ENCODE data around the gene AFG3L2. TPM values are rescaled to one million over a fixed set of nuclear protein-coding genes. Genes with fewer than 3 reads are reported as not detected.

The AFG3L2 gene
- total RNA-seq, 2 donors from 2014 or later: 60.1 to 91.9 TPM

DNA sequence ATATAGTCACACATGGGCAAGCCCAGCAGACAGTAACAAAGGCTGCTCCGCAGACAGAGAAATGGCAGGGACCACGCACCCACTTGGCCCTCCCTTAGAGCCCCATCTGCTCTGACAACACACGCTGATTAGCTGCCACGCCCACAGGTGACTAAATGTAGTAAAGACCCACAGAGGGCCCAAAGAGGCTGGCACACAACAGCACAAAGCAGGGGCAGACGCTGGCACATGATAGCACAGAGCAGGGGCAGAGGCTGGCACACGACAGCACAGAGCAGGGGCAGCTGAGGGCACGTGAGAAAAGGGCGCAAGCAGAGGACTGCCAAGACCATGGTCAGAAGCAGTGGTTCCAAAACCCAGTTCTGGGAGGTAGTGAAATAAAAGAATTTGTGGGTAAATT lies 10.6 kb downstream of the AFG3L2 start:
- Histone ChIP-seq H3K4me1 (peaks cover 0 to 51% of the 10 kb centered on the region in 2 donors), H3K36me3 (peaks cover 63% of the 10 kb centered on the region), H3K27me3 (no peaks in the 10 kb centered on the region), H3K4me3 (no peak overlapping the region), H3K27ac (peak overlapping the region; percentile 39 to 65), H3K9me3 (no peaks in the 10 kb centered on the region)
- no peak for DNase-seq (ENCODE audit: low spot score)
- TF ChIP-seq, protein P1, sequence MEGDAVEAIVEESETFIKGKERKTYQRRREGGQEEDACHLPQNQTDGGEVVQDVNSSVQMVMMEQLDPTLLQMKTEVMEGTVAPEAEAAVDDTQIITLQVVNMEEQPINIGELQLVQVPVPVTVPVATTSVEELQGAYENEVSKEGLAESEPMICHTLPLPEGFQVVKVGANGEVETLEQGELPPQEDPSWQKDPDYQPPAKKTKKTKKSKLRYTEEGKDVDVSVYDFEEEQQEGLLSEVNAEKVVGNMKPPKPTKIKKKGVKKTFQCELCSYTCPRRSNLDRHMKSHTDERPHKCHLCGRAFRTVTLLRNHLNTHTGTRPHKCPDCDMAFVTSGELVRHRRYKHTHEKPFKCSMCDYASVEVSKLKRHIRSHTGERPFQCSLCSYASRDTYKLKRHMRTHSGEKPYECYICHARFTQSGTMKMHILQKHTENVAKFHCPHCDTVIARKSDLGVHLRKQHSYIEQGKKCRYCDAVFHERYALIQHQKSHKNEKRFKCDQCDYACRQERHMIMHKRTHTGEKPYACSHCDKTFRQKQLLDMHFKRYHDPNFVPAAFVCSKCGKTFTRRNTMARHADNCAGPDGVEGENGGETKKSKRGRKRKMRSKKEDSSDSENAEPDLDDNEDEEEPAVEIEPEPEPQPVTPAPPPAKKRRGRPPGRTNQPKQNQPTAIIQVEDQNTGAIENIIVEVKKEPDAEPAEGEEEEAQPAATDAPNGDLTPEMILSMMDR (IDR thresholded peaks at IDR 0.05): no peak

- TF ChIP-seq, protein P1 (IDR thresholded peaks at IDR 0.05): no peak
- Histone ChIP-seq H3K27me3 (no peaks in the 10 kb centered on the region), H3K9me3 (no peaks in the 10 kb centered on the region), H3K4me3 (no peak overlapping the region), H3K4me1 (peaks cover 0 to 48% of the 10 kb centered on the region in 2 donors), H3K36me3 (peaks cover 88% of the 10 kb centered on the region), H3K27ac (peak overlapping the region; percentile 46 to 77)
- no peak for DNase-seq (ENCODE audit: low spot score)
Observed at GRCh38 chr18:12362473-12363174, 14.4 kb downstream of the AFG3L2 start.

DNA sequence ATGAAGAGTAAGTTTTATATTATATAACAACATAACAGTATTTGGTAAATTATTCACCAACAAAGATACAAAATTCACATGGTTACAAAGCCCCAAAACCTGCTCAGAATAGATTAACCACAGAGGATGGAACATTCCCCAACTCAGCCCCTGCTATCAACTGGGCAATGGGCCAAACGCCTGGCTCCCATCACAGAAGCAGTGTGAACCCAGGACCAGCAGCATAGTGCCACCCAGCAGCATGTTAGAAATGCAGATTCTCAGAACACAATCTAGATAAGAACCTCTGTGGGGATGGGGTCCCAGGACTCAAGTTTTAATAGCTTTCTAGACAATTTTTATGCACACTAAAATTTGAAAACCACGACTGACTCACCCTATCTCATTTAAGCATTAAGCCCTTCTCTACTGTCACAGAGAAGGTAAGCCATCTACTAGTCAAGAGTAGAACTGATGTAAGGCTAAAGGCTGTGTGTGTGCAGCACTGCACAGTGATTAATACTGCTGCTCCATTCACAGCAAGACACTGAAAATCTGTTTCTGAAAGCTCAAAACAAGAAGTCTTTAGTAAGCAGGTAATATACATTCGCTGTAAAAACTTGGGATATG lies 15.2 kb downstream of the AFG3L2 start:
- Histone ChIP-seq H3K27me3 (no peaks in the 10 kb centered on the region), H3K9me3 (no peaks in the 10 kb centered on the region), H3K27ac (peak overlapping the region; percentile 46 to 77), H3K36me3 (peaks cover 88% of the 10 kb centered on the region), H3K4me1 (peaks cover 0 to 41% of the 10 kb centered on the region in 2 donors), H3K4me3 (no peak overlapping the region)
- DNase-seq (ENCODE audit: low spot score): no peak
- TF ChIP-seq, protein P1 (IDR thresholded peaks at IDR 0.05): no peak

- no peak for DNase-seq (ENCODE audit: low spot score)
- H3K4me3 ChIP-seq: no peak overlapping the region
- H3K36me3 ChIP-seq: peaks cover 91% of the 10 kb centered on the region
- no peaks in the 10 kb centered on the region for H3K9me3 ChIP-seq
- peaks cover 0 to 28% of the 10 kb centered on the region in 2 donors for H3K4me1 ChIP-seq
- peak overlapping the region in 1 of 2 donors; percentile 77 for H3K27ac ChIP-seq
- no peaks in the 10 kb centered on the region for H3K27me3 ChIP-seq
- TF ChIP-seq, protein P1 (IDR thresholded peaks at IDR 0.05): no peak
Observed at GRCh38 chr18:12359515-12359927, 17.5 kb downstream of the AFG3L2 start.

DNA sequence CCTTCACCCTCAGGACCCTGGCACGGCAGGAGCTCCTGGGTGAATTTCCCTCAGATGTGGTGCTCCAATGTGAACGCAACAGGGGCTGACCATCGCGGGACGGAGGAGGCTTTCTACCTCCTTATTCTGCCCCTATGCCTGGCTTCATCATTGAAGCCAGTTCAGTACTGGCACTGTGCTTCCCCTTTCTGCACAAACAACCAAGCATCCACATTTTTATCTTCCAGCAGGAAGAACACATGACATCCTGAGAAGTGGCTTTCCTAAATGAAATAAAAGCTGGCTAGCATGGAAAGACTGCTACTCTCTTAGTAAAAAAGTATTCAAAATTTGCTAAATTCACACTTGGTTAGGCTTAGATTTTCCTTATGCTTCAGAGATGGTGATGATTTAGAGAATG lies 24.8 kb downstream of the AFG3L2 start:
- H3K4me1 ChIP-seq: no peaks in the 10 kb centered on the region
- no peak overlapping the region for H3K4me3 ChIP-seq
- H3K9me3 ChIP-seq: no peaks in the 10 kb centered on the region
- DNase-seq (ENCODE audit: low spot score): no peak
- H3K27me3 ChIP-seq: no peaks in the 10 kb centered on the region
- H3K27ac ChIP-seq: no peak overlapping the region
- peaks cover 95% of the 10 kb centered on the region for H3K36me3 ChIP-seq
- TF ChIP-seq, protein P1 (IDR thresholded peaks at IDR 0.05): no peak

All from right atrium auricular region (tissue), 2 donors.